ENCODE data around the gene ZNF638.

DNA sequence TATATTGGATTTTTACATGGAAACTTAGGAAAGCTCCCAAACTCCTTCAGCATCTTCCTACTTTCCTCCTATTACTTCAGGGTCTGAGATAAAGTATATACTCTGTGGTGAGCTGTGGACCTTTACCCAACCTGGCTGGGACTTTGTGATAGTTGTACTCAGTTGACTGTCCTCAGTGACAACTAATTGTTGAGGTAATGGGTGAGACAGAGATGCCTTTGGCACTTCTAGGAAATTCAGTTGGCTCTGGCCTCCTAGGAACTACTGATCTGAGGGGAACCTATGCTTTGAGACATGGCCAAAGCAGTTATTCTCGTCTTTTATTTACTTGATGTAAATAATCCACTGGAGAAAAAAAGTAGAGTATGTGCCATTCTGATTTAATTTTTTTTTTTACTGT lies 39.4 kb upstream of the ZNF638 start:
- no peak for TF ChIP-seq RARB (CRISPR knock-in tag; IDR thresholded peaks at IDR 0.05)
- no peak for TF ChIP-seq ZFP30 (CRISPR knock-in tag; IDR thresholded peaks at IDR 0.05)
